ENCODE data around the gene PAK6.

The PAK6 gene

GRCh38 chr15:40277471-40277870 lies 38.6 kb downstream of the PAK6 start:
- DNase-seq = peak; percentile 71 to 72 (median 72)

GRCh38 chr15:40278026-40278425 lies 39.2 kb downstream of the PAK6 start:
- DNase-seq = no peak

GRCh38 chr15:40279437-40280141 lies 40.7 kb downstream of the PAK6 start:
- DNase-seq = peak; percentile 66 to 88 (median 76)

- DNase-seq = no peak
Observed at GRCh38 chr15:40280260-40281056, 41.6 kb downstream of the PAK6 start.

GRCh38 chr15:40281057-40281800 lies 42.4 kb downstream of the PAK6 start:
- DNase-seq = no peak

- no peak for DNase-seq
Observed at GRCh38 chr15:40281801-40282146, 42.9 kb downstream of the PAK6 start.

- peak; percentile 51 to 78 (median 59) for DNase-seq
Observed at GRCh38 chr15:40282147-40282868, 43.4 kb downstream of the PAK6 start.

- peak in 2 of 3 donors; percentile 40 to 68 for DNase-seq
Observed at GRCh38 chr15:40282869-40283614, 44.2 kb downstream of the PAK6 start, which contains the start of gene ANKRD63. TSS of gene ANKRD63 (minus strand) at chr15:40283064. CDS start at chr15:40282586, 478 bp downstream.

GRCh38 chr15:40283615-40284300 lies 44.9 kb downstream of the PAK6 start:
- no peak for DNase-seq

GRCh38 chr15:40285151-40285550 lies 46.3 kb downstream of the PAK6 start:
- DNase-seq = no peak

- DNase-seq = peak; percentile 39 to 68 (median 63)
Observed at GRCh38 chr15:40285554-40286011, 46.7 kb downstream of the PAK6 start.

- DNase-seq = peak; percentile 85 to 91 (median 88)
Observed at GRCh38 chr15:40286061-40286532, 47.2 kb downstream of the PAK6 start.

- DNase-seq = peak in 1 of 3 donors; percentile 47
Observed at GRCh38 chr15:40286794-40287193, 47.9 kb downstream of the PAK6 start.

- peak; percentile 72 to 79 (median 77) for DNase-seq
Observed at GRCh38 chr15:40287505-40287904, 48.6 kb downstream of the PAK6 start.

- no peak for DNase-seq
Observed at GRCh38 chr15:40287968-40288367, 49.1 kb downstream of the PAK6 start.

- DNase-seq = no peak
Observed at GRCh38 chr15:40289140-40289775, 50.4 kb downstream of the PAK6 start.

- DNase-seq = no peak
Observed at GRCh38 chr15:40290545-40290917, 51.7 kb downstream of the PAK6 start.

- no peak for DNase-seq
Observed at GRCh38 chr15:40290918-40291574, 52.2 kb downstream of the PAK6 start.

GRCh38 chr15:40292246-40292645 lies 53.4 kb downstream of the PAK6 start:
- DNase-seq = no peak

- no peak for DNase-seq
Observed at GRCh38 chr15:40293006-40293405, 54.1 kb downstream of the PAK6 start.
